HUES48 (cell line): ENCODE measurements around the gene TTC23.

ENCODE experiments used
- H3K27ac ChIP-seq: one replicate; pipeline ENCODE4 v1.7.0; 2013; ENCODE audit warnings: low read depth, low read length, inconsistent platforms
- H3K27me3 ChIP-seq: 2 replicates; pipeline ENCODE4 v1.6.1; 2013; ENCODE audit warnings: mild to moderate bottlenecking, low read length; ENCODE audit not compliant: control insufficient read depth, insufficient read depth
- H3K36me3 ChIP-seq: 2 replicates; pipeline ENCODE4 v1.6.1; 2013; ENCODE audit warnings: low read length; ENCODE audit not compliant: control insufficient read depth, insufficient read depth
- H3K4me1 ChIP-seq: 2 replicates; pipeline ENCODE4 v1.6.1; 2013; ENCODE audit warnings: mild to moderate bottlenecking, low read length; ENCODE audit not compliant: control insufficient read depth, insufficient read depth
- H3K4me3 ChIP-seq: 2 replicates; pipeline ENCODE4 v1.5.1; 2013; ENCODE audit warnings: mild to moderate bottlenecking, low read depth, low read length
- H3K9ac ChIP-seq: 2 replicates; pipeline ENCODE4 v1.6.1; 2013; ENCODE audit warnings: mild to moderate bottlenecking, low read depth, low read length, moderate library complexity
- H3K9me3 ChIP-seq: 2 replicates; pipeline ENCODE4 v1.6.1; 2013; ENCODE audit warnings: low read length; ENCODE audit not compliant: control insufficient read depth, insufficient read depth

The TTC23 gene

DNA sequence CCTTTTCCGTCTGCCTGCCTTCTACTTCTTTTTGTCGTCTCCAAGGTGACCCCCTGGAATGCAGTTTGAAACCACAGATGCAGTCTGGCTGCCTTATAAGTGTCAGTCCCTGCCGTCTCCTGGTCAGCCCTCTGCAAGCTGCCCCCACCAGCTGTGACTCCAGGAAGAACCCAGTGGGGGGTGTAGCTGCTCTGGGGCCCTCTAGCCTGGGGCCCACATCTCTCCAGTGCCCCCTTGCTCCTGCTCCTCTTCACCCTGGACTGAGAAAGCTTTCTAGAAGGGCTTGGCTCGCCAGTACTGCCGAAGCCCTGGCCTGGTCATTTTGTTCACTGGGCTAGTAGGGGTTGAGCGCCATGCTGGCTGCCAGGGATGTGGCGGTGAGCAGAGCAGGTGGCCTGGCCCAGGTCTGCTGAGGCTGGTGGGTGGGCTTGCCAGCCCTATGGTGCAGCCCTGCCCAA is 123.2 kb downstream of the TTC23 start:
- Histone ChIP-seq H3K9me3 (no peaks in the 10 kb centered on the region), H3K36me3 (no peaks in the 10 kb centered on the region), H3K27me3 (no peaks in the 10 kb centered on the region), H3K27ac (no peak overlapping the region), H3K4me1 (peaks cover 11% of the 10 kb centered on the region; the same call in 1 of the 2 replicates), H3K9ac (no peak overlapping the region), H3K4me3 (no peak overlapping the region)

- H3K27me3 ChIP-seq: no peaks in the 10 kb centered on the region
- no peak overlapping the region for H3K9ac ChIP-seq
- H3K4me3 ChIP-seq: no peak overlapping the region
- no peak overlapping the region for H3K27ac ChIP-seq
- no peaks in the 10 kb centered on the region for H3K9me3 ChIP-seq
- H3K4me1 ChIP-seq: peaks cover 11% of the 10 kb centered on the region; the same call in 1 of the 2 replicates
- H3K36me3 ChIP-seq: no peaks in the 10 kb centered on the region
Observed at GRCh38 chr15:99125061-99125891, 124.1 kb downstream of the TTC23 start.

- no peaks in the 10 kb centered on the region for H3K9me3 ChIP-seq
- H3K36me3 ChIP-seq: no peaks in the 10 kb centered on the region
- peaks cover 11% of the 10 kb centered on the region; the same call in 1 of the 2 replicates for H3K4me1 ChIP-seq
- no peak overlapping the region for H3K9ac ChIP-seq
- no peaks in the 10 kb centered on the region for H3K27me3 ChIP-seq
- H3K4me3 ChIP-seq: no peak overlapping the region
- no peak overlapping the region for H3K27ac ChIP-seq
Observed at GRCh38 chr15:99124641-99125040, 124.7 kb downstream of the TTC23 start.

DNA sequence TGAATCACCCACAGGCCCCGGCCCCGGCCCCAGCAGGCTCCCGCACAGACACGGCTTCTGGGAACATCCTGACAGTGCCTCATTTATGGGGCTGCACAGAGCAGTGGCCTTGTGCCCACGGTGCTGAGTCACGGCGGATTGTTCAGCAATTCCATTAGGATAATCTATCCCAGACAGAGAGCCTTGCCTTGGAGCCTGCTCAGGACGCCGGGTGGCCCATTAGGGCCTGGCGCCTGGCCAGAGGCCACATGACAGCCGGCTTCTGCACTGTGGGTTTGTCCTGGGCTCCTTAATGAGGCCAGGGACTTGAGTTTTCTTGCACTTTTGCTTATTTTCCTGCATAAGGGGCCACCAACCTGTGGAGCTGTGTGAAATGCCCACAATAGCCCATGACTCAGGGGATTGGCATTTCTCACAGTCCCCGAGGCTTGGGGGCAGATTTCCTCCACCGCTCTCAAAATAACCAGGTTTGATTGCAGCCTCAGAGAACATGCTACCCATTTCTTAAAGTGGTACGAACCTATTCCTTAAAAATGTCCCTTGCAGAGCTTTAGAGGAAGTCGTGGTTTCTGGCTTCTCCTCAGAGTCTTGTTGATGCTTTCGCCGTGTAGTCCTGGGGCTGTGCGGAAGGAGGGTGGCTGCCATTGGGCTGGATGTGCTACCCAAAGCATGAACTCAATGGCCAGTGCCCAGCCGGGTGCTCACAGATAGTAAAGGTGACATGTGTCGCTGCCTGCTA is 125.5 kb downstream of the TTC23 start:
- Histone ChIP-seq H3K4me1 (peaks cover 11% of the 10 kb centered on the region; the same call in 1 of the 2 replicates), H3K36me3 (no peaks in the 10 kb centered on the region), H3K9ac (no peak overlapping the region), H3K4me3 (no peak overlapping the region), H3K9me3 (no peaks in the 10 kb centered on the region), H3K27ac (peak overlapping the region; percentile 80), H3K27me3 (no peaks in the 10 kb centered on the region)

GRCh38 chr15:99122831-99123712 is 126.3 kb downstream of the TTC23 start:
- Histone ChIP-seq H3K4me3 (no peak overlapping the region), H3K27ac (peak overlapping the region; percentile 80), H3K36me3 (no peaks in the 10 kb centered on the region), H3K9ac (no peak overlapping the region), H3K4me1 (peaks cover 11% of the 10 kb centered on the region; the same call in 1 of the 2 replicates), H3K27me3 (no peaks in the 10 kb centered on the region), H3K9me3 (no peaks in the 10 kb centered on the region)

- Histone ChIP-seq H3K27me3 (no peaks in the 10 kb centered on the region), H3K9me3 (no peaks in the 10 kb centered on the region), H3K9ac (no peak overlapping the region), H3K4me1 (peaks cover 11% of the 10 kb centered on the region; the same call in 1 of the 2 replicates), H3K27ac (no peak overlapping the region), H3K36me3 (no peaks in the 10 kb centered on the region), H3K4me3 (no peak overlapping the region)
Observed at GRCh38 chr15:99121691-99122410, 127.5 kb downstream of the TTC23 start.

- H3K36me3 ChIP-seq: no peaks in the 10 kb centered on the region
- H3K27me3 ChIP-seq: no peaks in the 10 kb centered on the region
- H3K4me3 ChIP-seq: no peak overlapping the region
- H3K4me1 ChIP-seq: peaks cover 11% of the 10 kb centered on the region; the same call in 1 of the 2 replicates
- H3K9me3 ChIP-seq: no peaks in the 10 kb centered on the region
- H3K27ac ChIP-seq: no peak overlapping the region
- H3K9ac ChIP-seq: no peak overlapping the region
Observed at GRCh38 chr15:99121207-99121606, 128.2 kb downstream of the TTC23 start.

DNA sequence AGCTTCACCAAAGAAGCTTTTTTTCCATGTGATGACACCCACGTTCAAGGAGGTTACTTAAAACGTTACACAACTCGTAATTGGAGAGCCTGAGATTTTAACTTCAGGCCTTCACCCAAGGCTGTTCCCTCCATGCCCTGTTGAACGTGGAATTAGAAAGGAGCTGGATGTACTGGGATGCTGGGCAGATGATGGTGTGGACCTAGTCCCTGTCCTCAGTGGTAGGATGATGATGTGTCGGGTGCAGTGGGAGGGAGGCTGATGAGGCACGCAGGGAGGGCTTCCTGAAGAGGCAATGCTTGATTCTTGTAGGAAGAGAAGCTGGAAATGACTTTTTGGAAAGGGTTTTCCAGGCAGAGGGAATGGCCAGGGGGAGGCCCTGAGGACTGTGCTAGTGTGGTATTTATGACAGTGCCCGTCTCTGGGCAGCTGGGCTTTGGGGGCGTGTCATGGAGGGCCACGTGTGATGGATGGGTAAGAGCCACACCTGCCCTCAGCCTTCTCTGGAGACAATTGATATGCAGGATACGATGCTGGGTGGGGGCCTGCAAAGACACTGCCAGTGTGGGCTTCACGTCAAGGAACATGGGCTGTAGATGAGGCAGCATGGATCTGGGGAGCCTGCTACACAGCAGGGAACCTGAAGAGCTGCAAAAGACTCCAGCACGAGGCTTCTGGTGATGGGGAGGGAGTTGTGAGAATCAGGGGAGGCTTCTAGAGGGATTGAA is 129.2 kb downstream of the TTC23 start:
- peaks cover 11% of the 10 kb centered on the region; the same call in 1 of the 2 replicates for H3K4me1 ChIP-seq
- no peak overlapping the region for H3K4me3 ChIP-seq
- no peaks in the 10 kb centered on the region for H3K36me3 ChIP-seq
- no peak overlapping the region for H3K9ac ChIP-seq
- no peaks in the 10 kb centered on the region for H3K27me3 ChIP-seq
- H3K27ac ChIP-seq: no peak overlapping the region
- no peaks in the 10 kb centered on the region for H3K9me3 ChIP-seq

GRCh38 chr15:99118801-99119546 is 130.4 kb downstream of the TTC23 start:
- Histone ChIP-seq H3K9me3 (no peaks in the 10 kb centered on the region), H3K36me3 (no peaks in the 10 kb centered on the region), H3K27me3 (no peaks in the 10 kb centered on the region), H3K9ac (no peak overlapping the region), H3K4me1 (peaks cover 8% of the 10 kb centered on the region; the same call in 1 of the 2 replicates), H3K4me3 (no peak overlapping the region), H3K27ac (no peak overlapping the region)
